ENCODE data around the gene OR10A6. TPM values are rescaled to one million over a fixed set of nuclear protein-coding genes. Genes with fewer than 3 reads are reported as not detected.

OR10A6 gene
- total RNA-seq, 1 experiment from 2014 or later, result not detected

DNA sequence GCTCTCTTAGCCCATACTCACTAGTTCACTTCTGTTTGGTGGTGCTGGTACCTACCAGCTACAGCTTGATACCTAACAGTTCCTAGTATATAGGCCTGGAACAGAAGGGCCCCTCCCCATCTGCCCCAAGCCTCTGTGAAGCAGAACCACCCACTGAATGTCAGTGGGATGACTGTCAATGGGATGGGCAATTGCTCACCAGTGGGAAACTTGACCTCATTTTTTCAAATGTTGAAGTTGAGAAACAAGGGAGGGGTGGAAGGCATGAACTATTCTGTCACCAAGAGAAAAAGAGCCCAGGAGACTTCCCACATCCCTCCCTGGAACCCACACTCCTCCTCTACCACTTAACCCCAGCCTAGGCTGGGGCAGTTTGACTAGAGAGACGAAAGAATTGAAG is 34.3 kb upstream of the OR10A6 start, which contains the start of gene NLRP10:
Gene NLRP10 (minus strand): TSS at position 62 of the 400 bp plus-strand sequence. CDS start 1,952 bp downstream, outside the sequence.
- TF ChIP-seq, protein P1, sequence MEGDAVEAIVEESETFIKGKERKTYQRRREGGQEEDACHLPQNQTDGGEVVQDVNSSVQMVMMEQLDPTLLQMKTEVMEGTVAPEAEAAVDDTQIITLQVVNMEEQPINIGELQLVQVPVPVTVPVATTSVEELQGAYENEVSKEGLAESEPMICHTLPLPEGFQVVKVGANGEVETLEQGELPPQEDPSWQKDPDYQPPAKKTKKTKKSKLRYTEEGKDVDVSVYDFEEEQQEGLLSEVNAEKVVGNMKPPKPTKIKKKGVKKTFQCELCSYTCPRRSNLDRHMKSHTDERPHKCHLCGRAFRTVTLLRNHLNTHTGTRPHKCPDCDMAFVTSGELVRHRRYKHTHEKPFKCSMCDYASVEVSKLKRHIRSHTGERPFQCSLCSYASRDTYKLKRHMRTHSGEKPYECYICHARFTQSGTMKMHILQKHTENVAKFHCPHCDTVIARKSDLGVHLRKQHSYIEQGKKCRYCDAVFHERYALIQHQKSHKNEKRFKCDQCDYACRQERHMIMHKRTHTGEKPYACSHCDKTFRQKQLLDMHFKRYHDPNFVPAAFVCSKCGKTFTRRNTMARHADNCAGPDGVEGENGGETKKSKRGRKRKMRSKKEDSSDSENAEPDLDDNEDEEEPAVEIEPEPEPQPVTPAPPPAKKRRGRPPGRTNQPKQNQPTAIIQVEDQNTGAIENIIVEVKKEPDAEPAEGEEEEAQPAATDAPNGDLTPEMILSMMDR (conservative IDR thresholded peaks at IDR 0.05; ENCODE audit: low read depth, low read length), result no peak
- no peak for TF ChIP-seq EZH2 (IDR thresholded peaks at IDR 0.05; ENCODE audit: borderline replicate concordance, low read depth, low read length, poor library complexity, severe bottlenecking)
- H3K4me3 ChIP-seq (ENCODE audit: low read depth, low read length, poor library complexity, severe bottlenecking), result no peak within 1 kb of the TSS
- ChIA-PET POLR2A (ENCODE audit: low non-redundant PET) (no interaction called here), CTCF (no interaction called here)
- no peak for DNase-seq (ENCODE audit: low spot score)
- no peaks in the 10 kb centered on the region for H3K4me1 ChIP-seq (ENCODE audit: insufficient read depth, low read length, poor library complexity, severe bottlenecking)
- H3K27me3 ChIP-seq (replicated peaks; ENCODE audit: insufficient read depth, low read depth, low read length, poor library complexity), result peaks cover 13% of the 10 kb centered on the region
- intact Hi-C loops (cut with micrococcal nuclease; ENCODE audit: unreplicated experiment), result no loop called here
- no TSS peak for BruUV-seq (replicated peaks)
- H3K36me3 ChIP-seq (ENCODE audit: insufficient read depth, low read length, poor library complexity, severe bottlenecking), result no peaks in the 10 kb centered on the region
- H3K27ac ChIP-seq (ENCODE audit: low read depth, low read length, poor library complexity, severe bottlenecking), result no peak within 1 kb of the TSS
- H3K9me3 ChIP-seq (ENCODE audit: low read depth, low read length, poor library complexity, severe bottlenecking), result no peaks in the 10 kb centered on the region

GRCh38 chr11:7964873-7965272 is 33.8 kb upstream of the OR10A6 start:
- no peak for DNase-seq (ENCODE audit: low spot score)
- no TSS peak for BruUV-seq (replicated peaks)
- Histone ChIP-seq H3K27ac (ENCODE audit: low read depth, low read length, poor library complexity, severe bottlenecking) (no peak overlapping the region), H3K4me3 (ENCODE audit: low read depth, low read length, poor library complexity, severe bottlenecking) (no peak overlapping the region), H3K4me1 (ENCODE audit: insufficient read depth, low read length, poor library complexity, severe bottlenecking) (no peaks in the 10 kb centered on the region), H3K36me3 (ENCODE audit: insufficient read depth, low read length, poor library complexity, severe bottlenecking) (no peaks in the 10 kb centered on the region), H3K27me3 (replicated peaks; ENCODE audit: insufficient read depth, low read depth, low read length, poor library complexity) (peaks cover 13% of the 10 kb centered on the region), H3K9me3 (ENCODE audit: low read depth, low read length, poor library complexity, severe bottlenecking) (no peaks in the 10 kb centered on the region)
- intact Hi-C loops (cut with micrococcal nuclease; ENCODE audit: unreplicated experiment), result no loop called here
- ChIA-PET POLR2A (ENCODE audit: low non-redundant PET) (no interaction called here), CTCF (no interaction called here)
- no peak for TF ChIP-seq EZH2 (IDR thresholded peaks at IDR 0.05; ENCODE audit: borderline replicate concordance, low read depth, low read length, poor library complexity, severe bottlenecking)
- TF ChIP-seq, protein P1 (conservative IDR thresholded peaks at IDR 0.05; ENCODE audit: low read depth, low read length), result no peak

DNA sequence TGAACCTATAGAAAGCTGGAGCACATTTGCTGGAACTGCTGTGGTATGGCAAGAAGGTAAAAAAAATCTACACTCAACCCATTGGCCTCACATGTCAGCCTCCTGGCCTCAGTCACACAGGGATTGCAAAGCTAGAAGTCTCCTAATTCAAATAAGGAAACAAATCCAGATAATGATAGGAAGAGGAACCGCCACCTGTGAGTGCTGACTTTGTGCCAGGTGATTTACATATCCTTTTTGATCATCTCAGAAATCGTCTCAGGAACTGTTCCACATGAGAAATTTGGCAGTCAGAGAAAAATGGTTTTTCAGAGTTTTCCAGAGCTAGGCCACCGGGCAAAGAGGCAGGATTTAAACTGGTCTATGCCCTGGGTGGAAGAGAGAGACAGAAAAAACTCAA is 33.2 kb upstream of the OR10A6 start:
- peaks cover 9% of the 10 kb centered on the region for H3K27me3 ChIP-seq (replicated peaks; ENCODE audit: insufficient read depth, low read depth, low read length, poor library complexity)
- no peak overlapping the region for H3K4me3 ChIP-seq (ENCODE audit: low read depth, low read length, poor library complexity, severe bottlenecking)
- POLR2A ChIA-PET (ENCODE audit: low non-redundant PET), result no interaction called here
- no peak for TF ChIP-seq EZH2 (IDR thresholded peaks at IDR 0.05; ENCODE audit: borderline replicate concordance, low read depth, low read length, poor library complexity, severe bottlenecking)
- no peak overlapping the region for H3K27ac ChIP-seq (ENCODE audit: low read depth, low read length, poor library complexity, severe bottlenecking)
- no TSS peak for BruUV-seq (replicated peaks)
- no peaks in the 10 kb centered on the region for H3K9me3 ChIP-seq (ENCODE audit: low read depth, low read length, poor library complexity, severe bottlenecking)
- CTCF ChIA-PET, result no interaction called here
- H3K4me1 ChIP-seq (ENCODE audit: insufficient read depth, low read length, poor library complexity, severe bottlenecking), result no peaks in the 10 kb centered on the region
- no peak for DNase-seq (ENCODE audit: low spot score)
- intact Hi-C loops (cut with micrococcal nuclease; ENCODE audit: unreplicated experiment), result no loop called here
- no peaks in the 10 kb centered on the region for H3K36me3 ChIP-seq (ENCODE audit: insufficient read depth, low read length, poor library complexity, severe bottlenecking)

GRCh38 chr11:7955191-7955590 is 24.1 kb upstream of the OR10A6 start:
- no peak for TF ChIP-seq EZH2 (IDR thresholded peaks at IDR 0.05; ENCODE audit: borderline replicate concordance, low read depth, low read length, poor library complexity, severe bottlenecking)
- TF ChIP-seq, protein P1 (conservative IDR thresholded peaks at IDR 0.05; ENCODE audit: low read depth, low read length), result no peak
- no peak overlapping the region for H3K4me3 ChIP-seq (ENCODE audit: low read depth, low read length, poor library complexity, severe bottlenecking)
- CTCF ChIA-PET, result no interaction called here
- no peaks in the 10 kb centered on the region for H3K4me1 ChIP-seq (ENCODE audit: insufficient read depth, low read length, poor library complexity, severe bottlenecking)
- intact Hi-C loops (cut with micrococcal nuclease; ENCODE audit: unreplicated experiment), result no loop called here
- no TSS peak for BruUV-seq (replicated peaks)
- no peak overlapping the region for H3K27ac ChIP-seq (ENCODE audit: low read depth, low read length, poor library complexity, severe bottlenecking)
- H3K36me3 ChIP-seq (ENCODE audit: insufficient read depth, low read length, poor library complexity, severe bottlenecking), result no peaks in the 10 kb centered on the region
- no peaks in the 10 kb centered on the region for H3K9me3 ChIP-seq (ENCODE audit: low read depth, low read length, poor library complexity, severe bottlenecking)
- H3K27me3 ChIP-seq (replicated peaks; ENCODE audit: insufficient read depth, low read depth, low read length, poor library complexity), result no peaks in the 10 kb centered on the region
- POLR2A ChIA-PET (ENCODE audit: low non-redundant PET), result no interaction called here
- no peak for DNase-seq (ENCODE audit: low spot score)

Data from A673 (cell line).